Naive thymus-derived CD4-positive, alpha-beta T cell (primary cell): Measurements from ENCODE around the gene CDKN2AIPNL. TPM values are rescaled to one million over a fixed set of nuclear protein-coding genes. Genes with fewer than 3 reads are reported as not detected.

ENCODE experiments used
- ATAC-seq: fragments of 150-1000 bp; cut with Tn5 transposase; 2 replicates; pipeline ENCODE4 v1.10.0; 2021; ENCODE audit warnings: mild to moderate bottlenecking, moderate library complexity
- CTCF ChIA-PET: fragments of 350-600 bp; sonication (Branson Sonifier 250); formaldehyde crosslinking; loops from one replicate; lab custom pipeline; 2021; ENCODE audit warnings: antibody characterized with exemption; lab: Charles Lee
- POLR2A ChIA-PET: fragments of 350-600 bp; sonication (Branson Sonifier 250); formaldehyde crosslinking; loops from one replicate; lab custom pipeline; 2021; ENCODE audit warnings: antibody characterized with exemption, inconsistent platforms; lab: Charles Lee
- DNase-seq, 9 donors: peaks; one replicate each; pipeline versions ENCODE4 v3.0.0 to v3.0.0-alpha.2; 2020 to 2022; ENCODE audit warnings: mixed read lengths in 1 of 9
- H3K27ac ChIP-seq: one replicate; pipeline ENCODE4 v1.7.0; 2013; ENCODE audit warnings: mild to moderate bottlenecking, low read depth, low read length, moderate library complexity
- H3K27me3 ChIP-seq, 2 donors: one replicate each; pipeline ENCODE4 v1.7.0; 2013; ENCODE audit warnings: low read length in 2 of 2, mild to moderate bottlenecking in 2 of 2, moderate library complexity in 2 of 2; ENCODE audit not compliant: control insufficient read depth in 2 of 2, insufficient read depth in 2 of 2
- H3K36me3 ChIP-seq, 3 experiments: 1 replicate in 2 of 3; 2 replicates in 1 of 3; pipeline ENCODE4 v1.7.0; 2013; ENCODE audit warnings: low read length in 3 of 3, mild to moderate bottlenecking in 3 of 3, moderate library complexity in 1 of 3; ENCODE audit not compliant: insufficient read depth in 3 of 3, control insufficient read depth in 2 of 3
- H3K4me1 ChIP-seq, 2 donors: one replicate each; pipeline ENCODE4 v1.7.0; 2013; ENCODE audit warnings: low read length in 2 of 2, mild to moderate bottlenecking in 2 of 2, moderate library complexity in 1 of 2; ENCODE audit not compliant: control insufficient read depth in 2 of 2, insufficient read depth in 2 of 2
- H3K4me3 ChIP-seq: 2 replicates; pipeline ENCODE4 v1.7.0; 2013; ENCODE audit warnings: mild to moderate bottlenecking, low read length
- H3K9me3 ChIP-seq, 3 experiments: 1 replicate in 2 of 3; 2 replicates in 1 of 3; pipeline ENCODE4 v1.7.0; 2013; ENCODE audit warnings: low read length in 3 of 3; ENCODE audit not compliant: control insufficient read depth in 2 of 3
- H3K27ac Mint-ChIP-seq, 9 donors: one replicate each; pipeline ENCODE4 v1.8.0; 2020 to 2022; ENCODE audit warnings: mixed read lengths in 9 of 9, mild to moderate bottlenecking in 8 of 9, moderate library complexity in 5 of 9, inconsistent platforms in 2 of 9
- H3K27me3 Mint-ChIP-seq, 5 donors: one replicate each; pipeline ENCODE4 v1.8.0; 2021 to 2022; ENCODE audit warnings: mixed read lengths in 5 of 5, mild to moderate bottlenecking in 1 of 5
- H3K36me3 Mint-ChIP-seq, 5 donors: one replicate each; pipeline ENCODE4 v1.8.0; 2020 to 2022; ENCODE audit warnings: mixed read lengths in 5 of 5, mild to moderate bottlenecking in 3 of 5, inconsistent platforms in 1 of 5
- H3K4me1 Mint-ChIP-seq, 7 donors: one replicate each; pipeline ENCODE4 v1.8.0; 2020 to 2022; ENCODE audit warnings: mixed read lengths in 7 of 7, mild to moderate bottlenecking in 3 of 7, inconsistent platforms in 1 of 7
- H3K4me3 Mint-ChIP-seq, 10 donors: one replicate each; pipeline ENCODE4 v1.8.0; 2020 to 2022; ENCODE audit warnings: mild to moderate bottlenecking in 10 of 10, mixed read lengths in 10 of 10, moderate library complexity in 6 of 10, inconsistent platforms in 2 of 10
- H3K9me3 Mint-ChIP-seq, 11 donors: one replicate each; pipeline ENCODE4 v1.8.0; 2020 to 2022; ENCODE audit warnings: mixed read lengths in 11 of 11, mild to moderate bottlenecking in 4 of 11, inconsistent platforms in 1 of 11, moderate library complexity in 1 of 11
- intact Hi-C, 2 donors: fragments of 100-400 bp; cut with micrococcal nuclease; formaldehyde crosslinking; loops; one replicate each; pipeline ENCODE4 v1.15.1; 2023
- polyA plus RNA-seq, 2 donors: library from polyadenylated mRNA; unstranded; fragments of 300-500 nt; fragmentation: Illumina TruSeq; gene quantifications; one replicate each; pipeline ENCODE4 v1.2.3, GENCODE V29; 2021
- total RNA-seq, 6 experiments: library from RNA in 5 of 6; stranded (reverse) in 5 of 6; gene quantifications; 1 replicate in 5 of 6; 2 replicates in 1 of 6; pipeline ENCODE4 v1.2.3 and lab custom pipeline; 2021 to 2026

The CDKN2AIPNL gene
- total and polyA plus RNA-seq, 7 experiments from 2014 or later: 11.5 to 29.1 (median 17.8) TPM

DNA sequence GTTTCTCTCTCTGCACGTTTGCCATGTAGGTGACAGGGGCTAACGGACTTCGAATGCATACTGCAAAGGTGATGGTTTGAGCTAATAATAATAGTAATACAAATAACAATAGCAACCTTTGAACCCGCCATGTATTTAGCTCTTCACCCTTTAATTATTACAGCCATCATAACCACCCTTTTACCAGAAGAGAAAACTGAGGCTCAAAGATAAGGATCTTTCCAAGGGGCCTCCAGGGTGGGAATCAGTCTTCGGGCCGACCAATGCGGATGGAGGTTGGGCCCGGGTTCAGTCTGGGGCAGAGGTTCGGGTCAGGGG is 494 bp downstream of the CDKN2AIPNL start:
- intact Hi-C loops: loop anchor here (1.0 to 5.0 kb wide), 11 partner anchors 16 to 348 kb away; partner anchors contain the start of genes DDX46 (in 2 of the 2), PPP2CA (in 2 of the 2), CAMLG (in 1 of the 2) and JADE2 (in 1 of the 2)

DNA sequence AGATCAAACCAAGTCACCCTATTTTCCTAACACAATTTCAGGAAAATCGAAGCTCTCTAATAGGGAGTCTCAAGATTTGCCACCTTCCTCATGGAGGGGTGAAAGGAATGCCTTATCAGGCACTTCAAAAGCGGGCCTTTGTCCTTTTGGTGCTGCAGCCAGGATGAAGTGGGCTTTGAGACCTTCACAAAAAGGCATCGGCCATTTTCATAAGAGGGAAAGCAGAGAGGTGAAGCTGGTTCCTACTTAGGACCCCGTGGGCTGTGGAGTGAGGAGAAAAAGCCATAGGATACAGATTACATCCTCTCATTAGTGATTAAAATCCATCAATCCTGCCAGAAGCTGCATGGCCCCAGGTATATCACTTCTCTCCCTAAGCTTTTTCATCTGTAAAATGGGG is 859 bp downstream of the CDKN2AIPNL start:
- Mint-ChIP-seq H3K4me3 (peak overlapping the region; percentile 86 to 96 (median 92)), H3K27ac (peak overlapping the region; percentile 47 to 93 (median 90)), H3K4me1 (peaks cover 20 to 54% (median 39%) of the 10 kb centered on the region in 7 donors), H3K27me3 (no peaks in the 10 kb centered on the region), H3K9me3 (no peaks in the 10 kb centered on the region), H3K36me3 (peaks cover 0 to 14% (median 0%) of the 10 kb centered on the region in 5 donors)
- ChIA-PET CTCF (interaction anchor here (1.0 to 1.9 kb wide), 8 partner anchors 18 to 166 kb away, joined by 3 to 6 read pairs (median 3); no protein-coding TSS in a partner anchor), POLR2A (interaction anchor here (0.7 to 9.6 kb wide), 19 partner anchors 10 to 225 kb away, joined by 3 to 130 read pairs (median 5); partner anchors contain the start of genes CDKL3, JADE2, SAR1B and UBE2B)
- Histone ChIP-seq H3K27ac (peak overlapping the region; percentile 16), H3K36me3 (peaks cover 0 to 19% (median 0%) of the 10 kb centered on the region in 3 experiments), H3K9me3 (no peaks in the 10 kb centered on the region), H3K4me1 (peaks cover 16 to 23% of the 10 kb centered on the region in 2 donors), H3K4me3 (peak overlapping the region; percentile 82), H3K27me3 (no peaks in the 10 kb centered on the region)
- ATAC-seq (no peak), DNase-seq (no peak)
- intact Hi-C loops: loop anchor here (1.0 to 5.0 kb wide), 11 partner anchors 16 to 348 kb away; partner anchors contain the start of genes DDX46 (in 2 of the 2), PPP2CA (in 2 of the 2), CAMLG (in 1 of the 2) and JADE2 (in 1 of the 2)

More for the DNA sequence above, 494 bp downstream of the CDKN2AIPNL start:
- Histone ChIP-seq H3K9me3 (no peaks in the 10 kb centered on the region), H3K4me3 (peak overlapping the region; percentile 82), H3K36me3 (peaks cover 0 to 16% (median 0%) of the 10 kb centered on the region in 3 experiments), H3K27me3 (no peaks in the 10 kb centered on the region), H3K27ac (peak overlapping the region; percentile 82), H3K4me1 (peaks cover 16 to 23% of the 10 kb centered on the region in 2 donors)
- DNase-seq (no peak), ATAC-seq (no peak)
- CTCF ChIA-PET: interaction anchor here (0.6 to 1.9 kb wide), 15 partner anchors 18 to 166 kb away, joined by 3 to 6 read pairs (median 3); partner anchors contain the start of gene UBE2B
- no peaks in the 10 kb centered on the region for H3K9me3 Mint-ChIP-seq
- H3K4me3 Mint-ChIP-seq: peak overlapping the region; percentile 86 to 96 (median 92)
- H3K36me3 Mint-ChIP-seq: peaks cover 0 to 14% (median 0%) of the 10 kb centered on the region in 5 donors
- H3K27me3 Mint-ChIP-seq: no peaks in the 10 kb centered on the region
- H3K4me1 Mint-ChIP-seq: peaks cover 20 to 54% (median 39%) of the 10 kb centered on the region in 7 donors
- POLR2A ChIA-PET: interaction anchor here (0.7 to 9.6 kb wide), 23 partner anchors 11 to 224 kb away, joined by 3 to 130 read pairs (median 4); partner anchors contain the start of genes CDKL3, JADE2, SAR1B and UBE2B
- H3K27ac Mint-ChIP-seq: peak overlapping the region; percentile 63 to 93 (median 90)

DNA sequence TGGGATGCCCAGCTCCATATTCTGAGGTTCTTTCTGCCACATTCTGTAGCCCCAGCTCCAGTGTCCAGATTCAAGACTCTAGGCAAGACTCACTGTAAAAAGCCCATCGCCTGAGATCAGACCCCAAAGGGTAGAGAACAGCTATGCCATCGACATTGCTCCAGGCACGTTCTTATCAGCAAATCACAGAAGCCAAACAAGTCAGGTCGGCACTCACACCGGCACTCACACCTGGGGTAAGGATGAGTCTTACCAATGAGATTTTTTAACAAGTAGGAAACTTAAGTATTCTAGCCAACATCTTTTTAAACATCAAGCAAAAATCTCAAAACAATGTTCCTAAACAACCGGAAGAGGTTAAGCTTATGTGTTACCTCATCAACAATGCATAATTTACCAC is 2.4 kb downstream of the CDKN2AIPNL start:
- peaks cover 0 to 14% (median 0%) of the 10 kb centered on the region in 5 donors for H3K36me3 Mint-ChIP-seq
- peak overlapping the region; percentile 5 to 94 (median 42) for H3K4me3 Mint-ChIP-seq
- Histone ChIP-seq H3K27me3 (no peaks in the 10 kb centered on the region), H3K36me3 (peaks cover 0 to 19% (median 0%) of the 10 kb centered on the region in 3 experiments), H3K4me1 (peaks cover 16 to 23% of the 10 kb centered on the region in 2 donors), H3K9me3 (no peaks in the 10 kb centered on the region), H3K4me3 (no peak overlapping the region), H3K27ac (no peak overlapping the region)
- ATAC-seq (no peak), DNase-seq (no peak)
- H3K27me3 Mint-ChIP-seq: no peaks in the 10 kb centered on the region
- intact Hi-C loops: no loop called here
- peak overlapping the region in 5 of 9 donors; percentile 28 to 91 (median 43) for H3K27ac Mint-ChIP-seq
- POLR2A ChIA-PET: interaction anchor here (6.9 to 9.6 kb wide), 2 partner anchors 39 to 116 kb away, joined by 57 to 130 read pairs; partner anchors contain the start of genes JADE2 and UBE2B
- H3K4me1 Mint-ChIP-seq: peaks cover 20 to 54% (median 39%) of the 10 kb centered on the region in 7 donors
- H3K9me3 Mint-ChIP-seq: no peaks in the 10 kb centered on the region
- CTCF ChIA-PET: no interaction called here

DNA sequence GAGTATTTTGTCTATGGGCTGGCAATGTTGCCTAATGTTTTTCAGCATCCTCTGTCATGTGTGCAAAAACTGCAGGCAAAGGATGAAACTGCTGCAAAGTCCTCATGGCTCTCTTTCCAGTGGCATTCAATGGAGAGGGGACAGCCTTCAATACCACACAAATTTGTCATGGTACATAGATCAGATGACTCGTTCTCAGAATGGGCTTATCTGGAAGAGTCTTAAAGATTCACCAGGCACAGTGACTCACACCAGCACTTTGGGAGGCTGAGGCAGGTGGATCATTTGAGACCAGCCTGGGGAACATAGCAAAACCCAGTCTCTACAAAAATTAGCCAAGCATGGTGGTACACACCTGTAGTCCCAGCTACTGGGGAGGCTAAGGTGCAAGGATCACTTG is 5.3 kb downstream of the CDKN2AIPNL start:
- no peaks in the 10 kb centered on the region for H3K9me3 Mint-ChIP-seq
- peaks cover 12 to 33% (median 27%) of the 10 kb centered on the region in 7 donors for H3K4me1 Mint-ChIP-seq
- H3K4me3 Mint-ChIP-seq: no peak overlapping the region
- no peaks in the 10 kb centered on the region for H3K9me3 ChIP-seq
- peaks cover 0 to 23% (median 0%) of the 10 kb centered on the region in 3 experiments for H3K36me3 ChIP-seq
- POLR2A ChIA-PET: interaction anchor here (0.7 to 9.6 kb wide), 4 partner anchors 25 to 119 kb away, joined by 3 to 130 read pairs (median 30); partner anchors contain the start of genes JADE2 and UBE2B
- ATAC-seq: no peak
- H3K4me1 ChIP-seq: peaks cover 12 to 16% of the 10 kb centered on the region in 2 donors
- peaks cover 0 to 19% (median 0%) of the 10 kb centered on the region in 5 donors for H3K36me3 Mint-ChIP-seq
- H3K27ac Mint-ChIP-seq: peak overlapping the region in 1 of 9 donors; percentile 5
- DNase-seq: no peak
- H3K4me3 ChIP-seq: no peak overlapping the region
- H3K27me3 ChIP-seq: no peaks in the 10 kb centered on the region
- intact Hi-C loops: no loop called here
- H3K27ac ChIP-seq: no peak overlapping the region
- H3K27me3 Mint-ChIP-seq: no peaks in the 10 kb centered on the region
- CTCF ChIA-PET: interaction anchor here (0.7 kb wide), 1 partner anchor 214 kb away, joined by 3 read pairs; no protein-coding TSS in a partner anchor

DNA sequence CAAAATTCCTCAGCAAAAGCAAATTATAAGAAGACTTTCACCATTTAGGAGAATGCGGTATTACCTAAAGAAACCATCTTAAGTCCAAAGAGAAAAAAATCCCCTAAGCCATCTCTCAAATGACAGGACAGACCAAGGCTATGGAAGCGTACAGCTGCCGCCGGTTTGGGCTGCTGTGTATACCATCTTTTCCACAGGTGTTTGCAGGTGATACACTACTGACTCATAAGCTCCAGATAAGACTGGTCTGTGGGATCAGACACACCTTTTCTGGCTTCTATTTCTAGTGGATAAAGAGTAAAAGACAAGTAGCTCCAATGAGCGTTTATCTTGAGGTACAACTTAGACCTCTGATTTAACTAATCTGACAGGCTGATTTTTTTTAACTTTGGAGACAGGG is 7.7 kb downstream of the CDKN2AIPNL start:
- Histone ChIP-seq H3K9me3 (no peaks in the 10 kb centered on the region), H3K4me3 (no peak overlapping the region), H3K4me1 (no peaks in the 10 kb centered on the region), H3K36me3 (peaks cover 0 to 29% (median 0%) of the 10 kb centered on the region in 3 experiments), H3K27me3 (no peaks in the 10 kb centered on the region), H3K27ac (no peak overlapping the region)
- ChIA-PET POLR2A (interaction anchor here (0.9 to 1.5 kb wide), 3 partner anchors 33 to 119 kb away, joined by 4 to 7 read pairs (median 4); partner anchors contain the start of gene UBE2B), CTCF (no interaction called here)
- intact Hi-C loops: no loop called here
- no peaks in the 10 kb centered on the region for H3K27me3 Mint-ChIP-seq
- H3K4me3 Mint-ChIP-seq: no peak overlapping the region
- peaks cover 0 to 10% (median 3%) of the 10 kb centered on the region in 7 donors for H3K4me1 Mint-ChIP-seq
- no peaks in the 10 kb centered on the region for H3K9me3 Mint-ChIP-seq
- peaks cover 0 to 14% (median 4%) of the 10 kb centered on the region in 5 donors for H3K36me3 Mint-ChIP-seq
- DNase-seq (no peak), ATAC-seq (no peak)
- H3K27ac Mint-ChIP-seq: peak overlapping the region in 3 of 9 donors; percentile 25 to 47 (median 32)

DNA sequence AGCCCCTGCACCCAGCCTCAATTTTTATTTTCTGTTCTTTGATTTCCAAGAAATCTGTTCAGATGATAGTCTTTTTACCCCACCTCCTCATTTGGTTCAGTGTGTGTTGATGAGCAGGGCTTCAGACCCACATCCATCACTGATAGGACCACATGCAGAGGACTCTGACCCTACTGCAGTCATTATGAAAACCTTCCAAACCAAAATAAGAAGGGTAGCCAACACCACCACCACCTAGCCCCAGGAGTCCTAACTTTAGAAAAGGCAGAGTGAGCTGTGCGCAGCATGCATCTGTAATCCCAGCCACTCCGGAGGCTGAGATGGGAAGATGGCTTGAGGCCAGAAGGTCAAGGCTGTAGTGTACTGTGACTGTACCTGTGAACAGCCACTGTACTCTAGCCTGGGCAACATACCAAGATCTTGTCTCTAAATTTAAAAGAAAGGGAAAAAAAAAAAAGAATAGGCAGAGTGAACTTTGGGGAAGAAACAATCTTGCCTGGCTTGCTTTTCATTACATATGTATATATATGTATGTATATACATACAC is 13.0 kb downstream of the CDKN2AIPNL start:
- peak overlapping the region; percentile 14 for H3K27ac ChIP-seq
- Mint-ChIP-seq H3K9me3 (no peaks in the 10 kb centered on the region), H3K4me3 (no peak overlapping the region), H3K27me3 (no peaks in the 10 kb centered on the region), H3K36me3 (peaks cover 2 to 32% (median 18%) of the 10 kb centered on the region in 5 donors), H3K4me1 (peaks cover 0 to 9% (median 0%) of the 10 kb centered on the region in 7 donors), H3K27ac (peak overlapping the region in 3 of 9 donors; percentile 28 to 48 (median 32))
- no peaks in the 10 kb centered on the region for H3K27me3 ChIP-seq
- POLR2A ChIA-PET: interaction anchor here (0.6 to 1.4 kb wide), 4 partner anchors 27 to 147 kb away, joined by 3 to 4 read pairs (median 4); partner anchors contain the start of gene UBE2B
- H3K4me3 ChIP-seq: no peak overlapping the region
- CTCF ChIA-PET: no interaction called here
- H3K4me1 ChIP-seq: no peaks in the 10 kb centered on the region
- intact Hi-C loops: no loop called here
- no peak for DNase-seq
- ATAC-seq: no peak
- H3K9me3 ChIP-seq: no peaks in the 10 kb centered on the region
- peaks cover 0 to 50% (median 7%) of the 10 kb centered on the region in 3 experiments for H3K36me3 ChIP-seq
